ENCODE measurements around the gene CYP2C9.
A peak's percentile ranks its signal among the peaks of the same experiment; 100 is the strongest.
"Not testable (repeated sequence)": the region's sequence is repeated elsewhere in the genome, so short reads cannot be mapped to it uniquely, and the experiment has no call there.

Gene CYP2C9

DNA sequence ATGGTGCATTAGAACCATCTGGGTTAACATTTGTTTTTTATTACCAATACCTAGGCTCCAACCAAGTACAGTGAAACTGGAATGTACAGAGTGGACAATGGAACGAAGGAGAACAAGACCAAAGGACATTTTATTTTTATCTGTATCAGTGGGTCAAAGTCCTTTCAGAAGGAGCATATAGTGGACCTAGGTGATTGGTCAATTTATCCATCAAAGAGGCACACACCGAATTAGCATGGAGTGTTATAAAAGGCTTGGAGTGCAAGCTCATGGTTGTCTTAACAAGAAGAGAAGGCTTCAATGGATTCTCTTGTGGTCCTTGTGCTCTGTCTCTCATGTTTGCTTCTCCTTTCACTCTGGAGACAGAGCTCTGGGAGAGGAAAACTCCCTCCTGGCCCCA, at the start of gene CYP2C9:
TSS of gene CYP2C9 (plus strand) at position 276 of the 400 bp plus-strand sequence. CDS start at position 301, 25 bp downstream.
- no peak for DNase-seq (ENCODE audit: low read depth)

GRCh38 chr10:94889123-94889522, 49.3 kb upstream of the CYP2C9 start:
- no peak for DNase-seq (ENCODE audit: low read depth)

GRCh38 chr10:94890264-94891022, 48.0 kb upstream of the CYP2C9 start:
- no peak for DNase-seq (ENCODE audit: low read depth)

DNA sequence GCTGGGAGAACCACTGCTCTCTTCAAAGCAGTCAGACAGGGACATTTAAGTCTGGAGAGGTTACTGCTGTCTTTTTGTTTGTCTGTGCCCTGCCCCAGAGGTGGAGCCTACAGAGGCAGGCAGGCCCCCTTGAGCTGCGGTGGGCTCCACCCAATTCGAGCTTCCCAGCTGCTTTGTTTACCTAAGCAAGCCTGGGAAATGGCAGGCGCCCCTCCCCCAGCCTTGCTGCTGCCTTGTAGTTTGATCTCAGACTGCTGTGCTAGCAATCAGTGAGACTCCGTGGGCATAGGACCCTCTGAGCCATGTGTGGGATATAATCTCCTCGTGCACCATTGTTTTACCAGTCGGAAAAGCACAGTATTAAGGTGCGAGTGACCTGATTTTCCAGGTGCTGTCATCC, 40.0 kb upstream of the CYP2C9 start:
- not testable (repeated sequence) for DNase-seq (ENCODE audit: low read depth)

- no peak for DNase-seq (ENCODE audit: low read depth)
Measured at GRCh38 chr10:94902080-94902479, 36.4 kb upstream of the CYP2C9 start.

DNA sequence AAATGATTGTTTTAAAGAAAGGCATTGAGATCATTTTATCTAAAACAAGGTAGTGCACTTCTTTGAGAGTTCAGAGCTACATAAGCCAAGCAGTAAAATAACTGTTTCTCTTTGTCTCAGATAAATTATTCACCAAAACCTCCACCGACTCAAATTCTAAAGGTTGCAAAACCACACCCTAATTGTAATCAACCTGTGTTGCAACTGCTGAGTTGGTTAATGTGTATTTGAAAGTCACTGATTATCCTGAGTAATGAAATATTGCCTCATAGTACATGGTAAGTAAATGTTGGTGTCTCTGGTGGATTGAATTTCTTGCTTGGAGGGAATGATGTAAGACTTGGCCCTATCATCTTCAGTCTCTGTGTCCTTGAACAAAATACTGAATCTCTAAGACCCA, 35.9 kb upstream of the CYP2C9 start:
- DNase-seq (ENCODE audit: low read depth): no peak

DNA sequence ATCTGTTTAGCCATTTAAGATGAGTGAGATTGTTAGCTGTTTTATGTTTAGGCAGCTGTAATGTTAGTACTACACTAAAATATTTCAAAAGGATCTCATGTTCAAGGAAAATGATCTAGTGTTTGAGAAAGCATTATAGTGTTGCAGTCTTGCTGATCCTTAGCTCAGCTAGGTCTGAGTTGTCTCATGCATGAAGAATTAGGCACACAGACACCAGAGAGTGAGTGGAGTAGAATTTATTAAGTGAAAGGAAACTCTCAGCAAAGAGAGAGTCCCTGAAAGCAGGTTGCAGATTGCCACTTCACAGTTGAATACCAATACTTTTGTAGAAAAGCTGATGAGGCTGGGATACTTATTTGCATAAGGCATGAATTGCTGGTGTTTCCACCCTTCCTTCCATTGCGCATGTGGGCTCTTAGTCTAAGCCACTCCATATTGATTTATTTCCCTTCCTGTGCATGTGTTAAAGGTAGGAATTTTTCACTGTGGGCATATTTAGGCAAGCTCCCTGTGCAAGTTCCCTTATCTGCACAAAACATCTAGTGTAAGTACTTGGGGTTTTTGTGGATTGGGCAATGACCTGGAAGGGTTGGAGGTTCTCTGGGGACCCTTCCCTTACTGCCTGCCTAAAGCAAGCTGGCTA, 33.8 kb upstream of the CYP2C9 start:
- not testable (repeated sequence) for DNase-seq (ENCODE audit: low read depth)

DNA sequence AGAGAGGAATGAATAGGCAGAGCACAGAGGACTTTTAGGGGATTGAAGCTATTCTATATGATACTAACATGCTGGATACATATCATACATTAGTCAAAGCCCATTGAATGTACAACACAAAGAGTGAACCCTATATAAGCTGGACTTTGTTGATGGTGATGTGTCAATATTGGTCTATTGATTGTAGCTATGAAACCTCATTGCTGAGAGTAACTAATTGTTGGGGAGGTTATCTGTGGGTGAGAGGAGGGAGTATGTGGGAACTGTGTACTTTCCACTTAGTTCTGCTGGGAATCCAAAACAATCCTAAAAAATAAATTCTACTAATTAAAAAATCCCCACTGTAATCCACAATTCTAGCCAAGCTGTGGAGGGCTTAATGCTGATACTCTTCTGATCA, 22.0 kb upstream of the CYP2C9 start:
- DNase-seq (ENCODE audit: low read depth): no peak

DNA sequence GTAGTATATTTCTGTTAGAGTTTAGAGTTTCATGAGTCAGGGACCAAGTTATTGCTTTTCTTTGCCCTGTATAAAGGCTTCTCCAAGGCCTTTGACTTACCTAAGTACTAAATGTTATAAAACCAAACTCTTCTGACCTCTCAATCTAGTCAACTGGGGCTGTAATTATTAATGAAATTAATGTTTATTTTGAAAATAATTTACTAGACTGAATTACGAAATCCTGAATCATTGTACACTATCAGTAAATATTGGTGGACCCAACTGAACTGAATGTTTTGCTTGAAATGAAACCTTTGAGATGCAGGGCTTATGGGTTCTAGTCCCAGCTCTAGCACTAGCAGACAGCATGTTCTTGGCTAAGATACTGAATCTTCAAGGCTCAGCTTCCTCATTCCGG, 1.7 kb upstream of the CYP2C9 start:
- no peak for DNase-seq (ENCODE audit: low read depth)

DNA sequence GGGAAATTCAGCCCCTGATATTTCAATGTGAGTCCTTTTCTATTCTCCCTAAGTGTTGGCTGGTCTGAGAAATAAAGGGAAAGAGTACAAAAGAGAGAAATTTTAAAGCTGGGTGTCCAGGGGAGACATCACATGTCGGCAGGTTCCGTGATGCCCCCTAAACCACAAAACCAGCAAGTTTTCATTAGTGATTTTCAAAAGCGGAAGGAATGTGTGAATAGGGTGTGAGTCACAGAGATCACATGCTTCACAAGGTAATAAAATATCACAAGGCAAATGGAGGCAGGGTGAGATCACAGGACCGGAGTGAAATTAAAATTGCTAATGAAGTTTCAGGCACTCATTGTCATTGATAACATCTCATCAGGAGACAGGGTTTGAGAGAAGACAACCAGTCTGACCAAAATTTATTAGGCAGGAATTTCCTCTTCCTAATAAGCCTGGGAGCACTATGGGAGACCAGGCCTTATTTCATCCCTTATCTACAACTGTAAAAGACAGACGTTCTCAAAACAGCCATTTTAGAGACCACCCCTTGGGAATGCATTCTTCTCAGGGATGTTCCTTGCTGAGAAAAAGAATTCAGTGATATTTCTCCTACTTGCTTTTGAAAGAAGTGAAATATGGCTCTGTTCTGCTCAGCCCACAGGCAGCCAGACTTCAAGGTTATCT, 5.1 kb downstream of the CYP2C9 start:
- DNase-seq (ENCODE audit: low read depth): not testable (repeated sequence)

DNA sequence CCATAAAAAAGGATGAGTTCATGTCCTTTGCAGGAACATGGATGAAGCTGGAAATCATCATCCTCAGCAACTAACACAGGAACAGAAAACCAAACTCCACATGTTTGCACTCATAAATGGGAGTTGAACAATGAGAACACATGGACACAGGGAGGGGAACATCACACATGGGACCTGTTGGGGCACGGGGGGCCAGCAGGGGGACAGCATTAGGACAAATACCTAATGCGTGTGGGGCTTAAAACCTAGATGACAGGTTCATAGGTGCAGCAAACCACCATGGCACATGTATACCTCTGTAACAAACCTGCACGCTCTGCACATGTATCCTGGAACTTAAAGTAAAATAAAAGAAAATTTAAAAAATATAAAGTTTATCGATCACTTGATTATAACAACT, 7.7 kb downstream of the CYP2C9 start:
- DNase-seq (ENCODE audit: low read depth): not testable (repeated sequence)

DNA sequence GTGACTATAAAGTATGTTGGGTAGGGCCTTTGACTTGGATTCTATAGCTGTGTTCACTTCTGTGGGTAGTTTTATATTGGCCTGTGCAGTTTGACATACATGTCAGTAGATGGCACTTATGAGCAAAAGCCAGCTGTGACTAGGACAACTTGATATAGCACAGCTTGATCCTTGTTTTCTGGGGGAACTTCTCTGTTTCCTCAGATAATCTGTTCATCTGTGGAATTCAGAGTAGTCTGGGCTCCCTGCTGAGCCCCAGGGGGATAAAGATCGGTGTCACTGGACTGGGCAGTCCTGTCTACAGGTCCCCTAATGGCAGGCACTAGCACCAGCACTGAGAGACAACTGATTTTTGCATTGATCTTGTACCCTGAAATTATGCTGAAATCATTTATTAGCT, 25.4 kb downstream of the CYP2C9 start:
- peak; percentile 9 for DNase-seq (ENCODE audit: low read depth)

GRCh38 chr10:94983555-94983954, 45.1 kb downstream of the CYP2C9 start:
- no peak for DNase-seq (ENCODE audit: low read depth)

DNA sequence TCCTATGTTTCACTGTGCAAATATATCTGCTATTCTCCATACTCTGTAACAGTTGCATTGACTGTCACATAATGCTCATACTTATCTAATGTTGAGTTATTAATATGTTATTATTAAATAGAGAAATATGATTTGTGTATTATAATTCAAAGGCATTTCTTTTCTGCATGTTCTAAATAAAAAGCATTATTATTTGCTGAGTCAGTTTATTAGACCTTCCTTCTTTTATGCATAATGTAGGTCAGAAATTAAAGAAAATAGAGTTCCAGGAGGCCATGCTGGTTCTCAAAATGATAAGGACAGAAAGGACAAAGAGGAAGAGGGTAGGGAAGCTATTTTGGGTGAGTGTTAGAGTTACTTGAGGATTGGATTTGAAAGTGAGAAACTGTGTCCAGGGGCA, 50.7 kb downstream of the CYP2C9 start:
- DNase-seq (ENCODE audit: low read depth): no peak

DNA sequence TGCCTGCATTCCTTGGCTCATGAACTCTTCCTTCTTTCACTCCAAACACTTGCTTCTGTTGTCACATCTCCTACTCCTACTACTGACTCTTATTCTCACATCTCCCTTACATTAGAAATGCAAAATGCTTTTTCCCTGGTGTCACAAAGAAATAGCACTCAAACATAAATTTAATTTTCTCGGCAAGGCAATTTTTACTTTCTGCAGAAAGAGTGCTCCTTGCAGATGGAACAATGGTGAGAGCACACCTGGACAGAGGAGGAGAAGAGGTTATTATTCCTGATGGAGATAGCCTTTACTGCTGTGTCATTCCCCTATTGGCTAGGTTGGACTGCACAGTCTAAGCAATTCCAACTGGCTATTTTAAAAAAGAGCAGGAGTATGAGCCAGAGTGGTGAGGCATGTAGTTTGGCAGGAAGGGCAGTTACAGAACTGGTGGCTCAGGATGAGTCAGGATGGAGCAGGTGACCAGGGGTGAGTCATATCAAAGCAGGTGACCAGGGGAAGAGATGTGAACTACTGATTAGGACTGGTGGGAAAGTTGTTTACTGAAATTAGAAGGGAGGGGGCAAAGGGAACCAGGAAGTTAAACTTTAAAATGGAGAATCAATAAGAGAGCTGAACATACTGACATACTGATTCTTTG, 52.9 kb downstream of the CYP2C9 start:
- DNase-seq (ENCODE audit: low read depth): no peak

- DNase-seq (ENCODE audit: low read depth): no peak
Measured at GRCh38 chr10:94992811-94993210, 54.4 kb downstream of the CYP2C9 start.

DNA sequence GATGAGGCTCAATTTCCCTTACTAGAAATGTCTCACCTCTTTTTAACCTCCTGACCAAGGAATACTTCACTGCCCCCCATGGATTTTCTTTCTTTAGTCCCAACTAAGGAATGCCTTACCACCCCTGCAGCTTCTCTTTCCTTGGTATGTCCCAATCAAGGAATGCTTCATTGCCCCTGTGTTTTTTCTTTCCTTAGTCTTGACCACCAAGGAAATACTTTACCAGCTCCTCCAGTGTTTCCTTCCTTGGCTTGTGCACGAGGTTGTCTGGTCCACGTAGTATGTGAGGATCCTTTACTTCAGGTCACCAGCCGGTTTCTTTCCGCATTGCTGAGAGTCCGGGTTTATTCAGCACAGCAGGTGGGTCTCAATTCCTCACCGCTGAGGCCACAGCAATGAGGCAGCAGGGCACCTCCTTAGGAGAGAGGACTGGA, 59.3 kb downstream of the CYP2C9 start:
- no peak for DNase-seq (ENCODE audit: low read depth)

- DNase-seq (ENCODE audit: low read depth): no peak
Measured at GRCh38 chr10:95026461-95026860, 88.0 kb downstream of the CYP2C9 start.

DNA sequence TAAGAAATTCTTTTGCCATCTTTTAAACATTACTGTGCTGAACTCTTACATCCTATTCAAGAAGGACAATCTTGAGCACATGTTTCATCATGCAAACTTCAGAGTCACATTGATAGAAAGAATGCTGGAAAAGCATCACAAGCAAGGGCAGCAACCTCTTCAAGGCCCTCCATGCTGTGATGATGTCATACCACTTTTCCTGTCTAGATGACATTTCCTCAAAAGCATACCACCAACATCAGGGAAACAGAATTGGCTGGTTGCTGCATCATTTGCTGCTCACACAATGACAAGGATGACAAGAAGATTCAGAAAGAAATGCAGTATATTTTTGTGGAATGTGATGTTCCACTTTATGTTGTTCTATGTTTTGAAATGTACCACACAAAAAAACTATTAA, 93.2 kb downstream of the CYP2C9 start:
- no peak for DNase-seq (ENCODE audit: low read depth)

GRCh38 chr10:95034401-95034800, 95.9 kb downstream of the CYP2C9 start:
- no peak for DNase-seq (ENCODE audit: low read depth)

- DNase-seq (ENCODE audit: low read depth): no peak
Measured at GRCh38 chr10:95035332-95036295, 97.2 kb downstream of the CYP2C9 start.

Data from non-pigmented ciliary epithelial cell (primary cell).